Left ventricle myocardium inferior (tissue), 1 donor: ENCODE results near the gene SYP. TPM values are rescaled to one million over a fixed set of nuclear protein-coding genes. Genes with fewer than 3 reads are reported as not detected.
"Not testable (repeated sequence)": the region's sequence is repeated elsewhere in the genome, so short reads cannot be mapped to it uniquely, and the experiment has no call there.

Experiments
- DNase-seq: peaks from one replicate; pipeline ENCODE4 v3.0.0-alpha.2; 2020
- H3K27ac ChIP-seq: fragments of 200-600 bp; replicated peaks from 2 replicates; pipeline ENCODE4 v1.8.0; 2021
- H3K27me3 ChIP-seq: fragments of 200-600 bp; 2 replicates; pipeline ENCODE4 v1.8.0; 2021; ENCODE audit warnings: low read depth
- H3K36me3 ChIP-seq: fragments of 200-600 bp; 2 replicates; pipeline ENCODE4 v1.8.0; 2021
- H3K4me1 ChIP-seq: fragments of 200-600 bp; 2 replicates; pipeline ENCODE4 v1.8.0; 2021
- H3K4me3 ChIP-seq: fragments of 200-600 bp; 2 replicates; pipeline ENCODE4 v1.8.0; 2021; ENCODE audit warnings: mild to moderate bottlenecking, moderate library complexity
- H3K9me3 ChIP-seq: fragments of 200-600 bp; replicated peaks from 2 replicates; pipeline ENCODE4 v1.8.0; 2021
- CTCF ChIP-seq: fragments of 200-600 bp; IDR thresholded peaks from 2 replicates; pipeline ENCODE4 v1.8.0; 2021; ENCODE audit warnings: antibody characterized with exemption, mild to moderate bottlenecking, borderline replicate concordance
- intact Hi-C: fragments of 100-400 bp; cut with micrococcal nuclease; formaldehyde crosslinking; loops from one replicate; pipeline ENCODE4 v1.11.0; 2022
- total RNA-seq: library from RNA; stranded (reverse); fragmentation: NEBNext Ultra II Directional; extraction: Animal tissue kit (Norgen Biotek cat#: 25700); gene quantifications from one replicate; pipeline ENCODE4 v1.2.1, GENCODE V29; 2021
- donor health status: DM: no; HTN: yes; CAD: no; lungs with severe emphysema.

SYP gene
- total RNA-seq, 1 donor from 2014 or later = 1.6 TPM

GRCh38 chrX:49157194-49157593, 42.8 kb downstream of the SYP start:
- intact Hi-C loops = no loop called here
- no peaks in the 10 kb centered on the region for H3K36me3 ChIP-seq
- no peaks in the 10 kb centered on the region for H3K27me3 ChIP-seq
- no peak for DNase-seq
- no peak overlapping the region for H3K4me3 ChIP-seq
- no peak overlapping the region for H3K27ac ChIP-seq
- H3K4me1 ChIP-seq = no peaks in the 10 kb centered on the region
- TF ChIP-seq CTCF = no peak
- no peaks in the 10 kb centered on the region for H3K9me3 ChIP-seq

- peak overlapping the region; percentile 96 for H3K27ac ChIP-seq
- intact Hi-C loops = no loop called here
- no peaks in the 10 kb centered on the region for H3K36me3 ChIP-seq
- H3K9me3 ChIP-seq = no peaks in the 10 kb centered on the region
- peak overlapping the region; percentile 71 for H3K4me3 ChIP-seq
- peak; percentile 79 for TF ChIP-seq CTCF
- H3K4me1 ChIP-seq = no peaks in the 10 kb centered on the region
- H3K27me3 ChIP-seq = no peaks in the 10 kb centered on the region
- DNase-seq = peak; percentile 91
These were observed 43.8 kb downstream of the SYP start for GRCh38 chrX:49155900-49156837.

- intact Hi-C loops = no loop called here
- peak overlapping the region; percentile 96 for H3K27ac ChIP-seq
- no peak for TF ChIP-seq CTCF
These were observed 44.6 kb downstream of the SYP start for GRCh38 chrX:49155243-49155899.

GRCh38 chrX:49153467-49153866, 46.5 kb downstream of the SYP start:
- H3K36me3 ChIP-seq = no peaks in the 10 kb centered on the region
- no peak for TF ChIP-seq CTCF
- no peak overlapping the region for H3K4me3 ChIP-seq
- H3K27me3 ChIP-seq = no peaks in the 10 kb centered on the region
- no peak for DNase-seq
- H3K9me3 ChIP-seq = no peaks in the 10 kb centered on the region
- intact Hi-C loops = no loop called here
- H3K4me1 ChIP-seq = no peaks in the 10 kb centered on the region
- no peak overlapping the region for H3K27ac ChIP-seq

More at GRCh38 chrX:49155243-49155899, 44.6 kb downstream of the SYP start:
- H3K4me1 ChIP-seq = no peaks in the 10 kb centered on the region
- H3K36me3 ChIP-seq = no peaks in the 10 kb centered on the region
- H3K4me3 ChIP-seq = peak overlapping the region; percentile 71
- no peak for DNase-seq
- no peaks in the 10 kb centered on the region for H3K27me3 ChIP-seq
- no peaks in the 10 kb centered on the region for H3K9me3 ChIP-seq

- H3K27me3 ChIP-seq, H3K4me3 ChIP-seq, H3K4me1 ChIP-seq, intact Hi-C loops, H3K36me3 ChIP-seq, H3K9me3 ChIP-seq, H3K27ac ChIP-seq, DNase-seq: not testable (repeated sequence)
These were observed 50.7 kb downstream of the SYP start for GRCh38 chrX:49149291-49149690.

GRCh38 chrX:49148390-49149100, 51.4 kb downstream of the SYP start:
- intact Hi-C loops, H3K27ac ChIP-seq, DNase-seq, H3K36me3 ChIP-seq, H3K27me3 ChIP-seq, H3K4me3 ChIP-seq, H3K4me1 ChIP-seq, H3K9me3 ChIP-seq: not testable (repeated sequence)
